GM12891 (cell line): Measurements from ENCODE around the gene SATB2.

ENCODE experiments used
- POLR2A ChIP-seq: IDR thresholded peaks from 2 replicates; pipeline ENCODE4 v1.6.1; 2011; ENCODE audit warnings: low read depth, low read length, control low read depth
- POLR2AphosphoS5 ChIP-seq: IDR thresholded peaks from 2 replicates; pipeline ENCODE4 v1.6.1; 2011; ENCODE audit warnings: low read depth, low read length, control low read depth
- POU2F2 ChIP-seq: IDR thresholded peaks from 2 replicates; pipeline ENCODE4 v1.6.1; 2011; ENCODE audit warnings: low read depth, mild to moderate bottlenecking, control low read depth, low read length, moderate library complexity
- SPI1 ChIP-seq: IDR thresholded peaks from 2 replicates; pipeline ENCODE4 v1.6.1; 2011; ENCODE audit warnings: low read depth, low read length, control low read depth
- TAF1 ChIP-seq: IDR thresholded peaks from 2 replicates; pipeline ENCODE4 v1.6.1; 2011; ENCODE audit warnings: low read depth, low read length, control low read depth

DNA sequence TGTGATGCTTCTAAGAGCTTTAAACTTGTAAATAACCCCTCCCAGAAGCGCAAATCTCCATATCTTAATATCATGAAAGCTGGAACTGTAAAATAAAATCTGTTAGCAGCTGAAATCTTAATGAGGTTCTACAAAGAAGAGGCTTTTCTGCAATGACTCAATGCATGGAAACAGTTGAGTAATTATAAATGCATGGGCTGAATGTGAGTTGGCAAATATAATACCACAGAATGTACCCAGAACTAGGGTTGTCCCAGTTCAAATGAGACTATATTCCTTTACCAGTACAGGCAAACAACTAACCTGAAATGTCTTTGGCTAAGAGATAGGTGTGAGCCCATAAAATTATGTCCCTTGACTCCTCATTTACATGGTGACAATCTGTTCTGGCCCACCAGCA, 52.9 kb downstream of the SATB2 start:
- TF ChIP-seq POLR2AphosphoS5 (no peak), POLR2A (no peak), TAF1 (no peak), POU2F2 (no peak), SPI1 (no peak)
